SU-DHL-6 (cell line): Measurements from ENCODE around the gene SLC39A6.

Experiments
- H2AFZ ChIP-seq: fragments of 200-600 bp; sonication (generic); 2 replicates; pipeline ENCODE4 v1.6.1; 2014; ENCODE audit warnings: low read depth, mild to moderate bottlenecking, moderate library complexity, mixed read lengths, antibody characterized with exemption, low read length; ENCODE audit not compliant: severe bottlenecking
- H3F3A ChIP-seq: fragments of 200-600 bp; shearing (Covaris generic); 2 replicates; pipeline ENCODE4 v1.6.0; 2016; ENCODE audit warnings: antibody characterized with exemption, mild to moderate bottlenecking; ENCODE audit not compliant: insufficient read depth
- H3K27ac ChIP-seq: fragments of 200-600 bp; sonication (generic); 2 replicates; pipeline ENCODE4 v1.5.1; 2016; ENCODE audit warnings: low read depth, mild to moderate bottlenecking, low read length, moderate library complexity, mixed read lengths
- H3K27me3 ChIP-seq: fragments of 200-600 bp; sonication (generic), shearing (Covaris generic); 2 replicates; pipeline ENCODE4 v1.6.0; 2014; ENCODE audit warnings: mild to moderate bottlenecking, low read length
- H3K36me3 ChIP-seq: fragments of 200-600 bp; sonication (generic); 2 replicates; pipeline ENCODE4 v1.6.1; 2014; ENCODE audit warnings: mild to moderate bottlenecking, low read length, mixed read lengths
- H3K4me2 ChIP-seq: fragments of 300-600, 200-600 bp; shearing (Covaris generic), sonication (generic); 2 replicates; pipeline ENCODE4 v1.6.0; 2014; ENCODE audit warnings: low read length, low read depth, mild to moderate bottlenecking; ENCODE audit not compliant: poor library complexity, severe bottlenecking
- H3K4me3 ChIP-seq: fragments of 200-600 bp; sonication (generic); 2 replicates; pipeline ENCODE4 v1.5.1; 2014; ENCODE audit warnings: antibody characterized with exemption, low read length, mild to moderate bottlenecking, mixed read lengths; ENCODE audit not compliant: insufficient read depth, poor library complexity, severe bottlenecking
- H3K79me2 ChIP-seq: fragments of 200-600 bp; sonication (generic); 2 replicates; pipeline ENCODE4 v1.6.1; 2014; ENCODE audit warnings: mild to moderate bottlenecking, low read length, moderate library complexity; ENCODE audit not compliant: insufficient read depth
- H3K9ac ChIP-seq: fragments of 200-600 bp; sonication (generic); 2 replicates; pipeline ENCODE4 v1.7.0; 2014; ENCODE audit warnings: mild to moderate bottlenecking, low read length
- H3K9me2 ChIP-seq: fragments of 200-600 bp; sonication (generic); replicated peaks from 2 replicates; pipeline ENCODE4 v1.6.1; 2014; ENCODE audit warnings: low read length; ENCODE audit not compliant: insufficient read depth
- H3K9me3 ChIP-seq: fragments of 200-600 bp; sonication (generic); 2 replicates; pipeline ENCODE4 v1.6.1; 2014; ENCODE audit warnings: low read length, mixed read lengths; ENCODE audit not compliant: insufficient read depth
- H4K20me1 ChIP-seq: fragments of 200-600 bp; sonication (generic); 2 replicates; pipeline ENCODE4 v1.6.1; 2014; ENCODE audit warnings: low read depth, mild to moderate bottlenecking, antibody characterized with exemption, low read length, moderate library complexity, mixed read lengths
- EZH2phosphoT487 ChIP-seq: fragments of 200-600 bp; sonication (generic), shearing (Covaris generic); conservative IDR thresholded peaks from 2 replicates; pipeline ENCODE4 v1.6.1; 2018; ENCODE audit warnings: mild to moderate bottlenecking, antibody characterized with exemption, low read length, moderate library complexity, mixed read lengths
- TF ChIP-seq, protein P1 (sequence below): fragments of 200-600 bp; sonication (generic); IDR thresholded peaks from one replicate; pipeline ENCODE4 v1.5.1; 2017; ENCODE audit warnings: antibody characterized with exemption, mild to moderate bottlenecking, low read length, moderate library complexity; ENCODE audit not compliant: insufficient read depth, poor library complexity, severe bottlenecking

The SLC39A6 gene

DNA sequence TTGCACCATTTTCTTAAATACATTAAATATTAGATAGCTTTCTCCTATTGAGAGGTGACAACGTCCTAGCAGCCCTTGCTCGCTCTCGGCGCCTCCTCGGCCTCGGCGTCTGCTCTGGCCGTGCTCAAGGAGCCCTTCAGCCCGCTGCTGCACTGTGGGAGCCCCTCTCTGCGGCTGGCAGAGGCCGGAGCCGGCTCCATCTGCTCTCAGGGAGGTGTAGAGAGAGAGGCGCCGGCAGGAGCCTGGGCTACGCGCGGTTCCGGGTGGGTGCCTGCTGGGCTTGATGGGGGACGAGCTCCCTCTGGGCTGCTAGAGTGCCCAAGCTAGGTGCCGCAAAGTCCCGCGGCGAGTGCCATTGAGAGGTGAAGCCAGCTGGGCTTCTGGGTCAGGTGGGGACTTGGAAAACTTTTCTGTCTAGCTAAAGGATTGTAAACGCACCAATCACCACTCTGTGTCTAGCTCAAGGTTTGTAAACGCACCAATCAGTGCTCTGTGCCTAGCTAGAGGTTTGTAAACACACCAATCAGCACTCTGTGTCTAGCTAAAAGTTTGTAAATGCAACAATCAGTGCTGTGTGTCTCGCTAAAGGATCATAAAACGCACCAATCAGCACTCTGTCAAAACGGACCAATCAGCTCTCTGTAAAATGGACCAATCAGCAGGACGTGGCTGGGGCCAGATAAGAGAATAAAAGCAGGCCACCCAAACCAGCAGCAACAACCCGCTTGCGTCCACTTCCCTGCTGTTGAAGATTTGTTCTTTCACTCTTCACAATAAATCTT, 64.9 kb downstream of the SLC39A6 start:
- Histone ChIP-seq H3K27me3 (no peaks in the 10 kb centered on the region), H3K9me2 (no peaks in the 10 kb centered on the region), H3K36me3 (peaks cover 10% of the 10 kb centered on the region; the same call in 1 of the 2 replicates), H3K27ac (no peak overlapping the region), H3K9me3 (no peaks in the 10 kb centered on the region), H3K4me3 (no peak overlapping the region), H3K9ac (no peak overlapping the region), H3K79me2 (peaks cover 81% of the 10 kb centered on the region), H4K20me1 (peaks cover 33% of the 10 kb centered on the region), H3K4me2 (no peak overlapping the region), H3F3A (peaks cover 4% of the 10 kb centered on the region), H2AFZ (no peak overlapping the region)
- no peak for TF ChIP-seq EZH2phosphoT487
- TF ChIP-seq, protein P1, sequence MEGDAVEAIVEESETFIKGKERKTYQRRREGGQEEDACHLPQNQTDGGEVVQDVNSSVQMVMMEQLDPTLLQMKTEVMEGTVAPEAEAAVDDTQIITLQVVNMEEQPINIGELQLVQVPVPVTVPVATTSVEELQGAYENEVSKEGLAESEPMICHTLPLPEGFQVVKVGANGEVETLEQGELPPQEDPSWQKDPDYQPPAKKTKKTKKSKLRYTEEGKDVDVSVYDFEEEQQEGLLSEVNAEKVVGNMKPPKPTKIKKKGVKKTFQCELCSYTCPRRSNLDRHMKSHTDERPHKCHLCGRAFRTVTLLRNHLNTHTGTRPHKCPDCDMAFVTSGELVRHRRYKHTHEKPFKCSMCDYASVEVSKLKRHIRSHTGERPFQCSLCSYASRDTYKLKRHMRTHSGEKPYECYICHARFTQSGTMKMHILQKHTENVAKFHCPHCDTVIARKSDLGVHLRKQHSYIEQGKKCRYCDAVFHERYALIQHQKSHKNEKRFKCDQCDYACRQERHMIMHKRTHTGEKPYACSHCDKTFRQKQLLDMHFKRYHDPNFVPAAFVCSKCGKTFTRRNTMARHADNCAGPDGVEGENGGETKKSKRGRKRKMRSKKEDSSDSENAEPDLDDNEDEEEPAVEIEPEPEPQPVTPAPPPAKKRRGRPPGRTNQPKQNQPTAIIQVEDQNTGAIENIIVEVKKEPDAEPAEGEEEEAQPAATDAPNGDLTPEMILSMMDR, result no peak

DNA sequence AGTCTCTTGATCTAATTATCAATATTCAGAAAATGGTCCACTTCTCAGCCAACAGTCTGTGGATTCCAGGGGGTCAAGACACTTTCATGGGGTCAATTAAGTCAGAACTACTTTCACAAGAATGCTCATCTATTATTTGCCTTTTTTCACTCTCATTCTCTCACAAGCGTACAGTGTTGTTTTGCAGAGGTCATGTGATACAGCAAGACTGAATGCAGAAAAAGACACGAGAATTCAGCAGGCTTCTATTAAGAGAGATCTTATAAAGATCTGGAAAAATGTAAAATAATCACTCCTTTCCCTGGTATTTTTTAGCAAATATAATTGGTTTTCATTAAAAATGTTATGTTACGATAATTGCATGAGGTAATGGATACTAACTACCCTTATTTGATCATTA, 70.5 kb downstream of the SLC39A6 start:
- peaks cover 100% of the 10 kb centered on the region for H3K79me2 ChIP-seq
- H4K20me1 ChIP-seq, result peaks cover 43% of the 10 kb centered on the region
- 0 out of 2 replicates have a peak, but pooled peaks cover 5% of the 10 kb centered on the region for H3K36me3 ChIP-seq
- no peak overlapping the region for H3K27ac ChIP-seq
- H3K9ac ChIP-seq, result no peak overlapping the region
- no peaks in the 10 kb centered on the region for H3K9me2 ChIP-seq
- no peaks in the 10 kb centered on the region for H3K27me3 ChIP-seq
- no peak overlapping the region for H3K4me2 ChIP-seq
- peaks cover 7% of the 10 kb centered on the region for H3F3A ChIP-seq
- H2AFZ ChIP-seq, result no peak overlapping the region
- no peak overlapping the region for H3K4me3 ChIP-seq
- H3K9me3 ChIP-seq, result no peaks in the 10 kb centered on the region
- no peak for TF ChIP-seq EZH2phosphoT487
- TF ChIP-seq, protein P1, result no peak
